PFSK-1 (cell line): ENCODE data around the gene DNAJC5.

Source experiments
- POLR2AphosphoS5 ChIP-seq: IDR thresholded peaks from 2 replicates; pipeline ENCODE4 v1.6.1; 2012; ENCODE audit warnings: low read depth, mild to moderate bottlenecking, control low read depth, low read length, moderate library complexity
- TAF1 ChIP-seq: IDR thresholded peaks from 2 replicates; pipeline ENCODE4 v1.6.1; 2012; ENCODE audit warnings: low read length, control low read depth, borderline replicate concordance; ENCODE audit not compliant: insufficient read depth

DNA sequence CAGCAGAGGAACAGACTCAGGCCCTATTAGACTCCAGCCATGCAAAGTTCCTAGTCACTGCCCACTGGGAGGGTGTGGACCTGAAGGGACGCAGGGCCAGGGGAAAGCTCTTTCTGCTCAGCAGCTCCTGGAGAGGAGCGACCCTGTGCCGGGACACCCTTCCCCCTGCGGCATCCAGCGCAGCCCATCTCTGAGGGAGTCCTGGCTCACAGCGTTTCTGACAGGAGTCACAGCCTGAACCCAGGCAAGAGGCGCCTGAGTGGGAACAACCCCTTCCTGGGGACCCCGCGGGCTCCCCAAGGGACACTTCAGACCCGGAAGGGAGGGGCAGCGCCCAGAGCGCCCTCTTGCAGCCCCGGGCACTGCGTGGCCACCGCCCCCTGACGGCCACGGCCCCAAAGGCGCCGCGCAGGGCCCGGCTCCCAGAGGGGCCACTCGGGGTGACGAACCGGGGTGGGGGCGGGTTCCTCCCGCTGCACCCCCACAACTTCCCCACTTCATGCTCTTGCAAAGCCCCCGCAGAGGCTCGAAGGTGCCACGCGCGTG, 60.4 kb downstream of the DNAJC5 start:
- TF ChIP-seq POLR2AphosphoS5 (no peak), TAF1 (no peak)
